IMR-90 (cell line): Measurements from ENCODE around the gene NT5C3B. TPM values are rescaled to one million over a fixed set of nuclear protein-coding genes. Genes with fewer than 3 reads are reported as not detected.

Experiments used
- ATAC-seq: fragments of 200-7000 bp; cut with Tn5 transposase; 2 replicates; pipeline ENCODE4 v1.9.1; 2020; ENCODE audit warnings: low read depth, mild to moderate bottlenecking, moderate library complexity
- BruUV-seq: library from RNA; stranded (reverse); fragments of 400-500 nt; replicated peaks from 2 replicates; lab custom pipeline; 2021; lab: Mats Ljungman, UMichigan
- CTCF ChIA-PET: fragments of 300-600 bp; formaldehyde crosslinking; extraction: SDS; loops from one replicate; lab custom pipeline; 2021; ENCODE audit warnings: antibody characterized with exemption; lab: Yijun Ruan, JAX
- POLR2A ChIA-PET: fragments of 300-600 bp; sonication (Branson Sonifier 250); formaldehyde crosslinking; loops from one replicate; lab custom pipeline; 2022; ENCODE audit warnings: antibody characterized with exemption; ENCODE audit not compliant: unreplicated experiment; lab: Charles Lee
- DNase-seq: peaks from one replicate; pipeline ENCODE4 v3.0.0; 2013
- H2AFZ ChIP-seq: replicated peaks from 2 replicates; pipeline ENCODE3; 2013; ENCODE audit warnings: low read length, mild to moderate bottlenecking; ENCODE audit not compliant: poor library complexity
- H2AK5ac ChIP-seq: 2 replicates; pipeline ENCODE4 v1.6.1; 2013; ENCODE audit warnings: low read depth, low read length, inconsistent platforms
- H2AK9ac ChIP-seq: replicated peaks from 2 replicates; pipeline ENCODE3; 2013; ENCODE audit warnings: mild to moderate bottlenecking, low read depth, low read length, moderate library complexity; ENCODE audit not compliant: poor library complexity
- H2BK120ac ChIP-seq: 2 replicates; pipeline ENCODE4 v1.6.1; 2013; ENCODE audit warnings: low read depth, low read length, inconsistent platforms
- H2BK15ac ChIP-seq: 3 replicates; pipeline ENCODE4 v1.6.1; 2013; ENCODE audit warnings: low read depth, low read length, inconsistent platforms
- H2BK20ac ChIP-seq: 2 replicates; pipeline ENCODE4 v1.6.1; 2013; ENCODE audit warnings: low read depth, mild to moderate bottlenecking, inconsistent platforms, low read length, moderate library complexity
- H2BK5ac ChIP-seq: 2 replicates; pipeline ENCODE4 v1.6.1; 2013; ENCODE audit warnings: mild to moderate bottlenecking, low read depth, low read length, inconsistent platforms; ENCODE audit not compliant: poor library complexity, severe bottlenecking
- H3K14ac ChIP-seq: replicated peaks from 2 replicates; pipeline ENCODE4 v1.6.1; 2013; ENCODE audit warnings: low read depth, low read length, inconsistent platforms
- H3K18ac ChIP-seq: 2 replicates; pipeline ENCODE4 v1.6.1; 2013; ENCODE audit warnings: low read depth, low read length, control low read depth
- H3K23ac ChIP-seq: 2 replicates; pipeline ENCODE4 v1.6.1; 2013; ENCODE audit warnings: low read depth, low read length, inconsistent platforms
- H3K27ac ChIP-seq: 2 replicates; pipeline ENCODE4 v1.5.1; 2013; ENCODE audit warnings: mild to moderate bottlenecking, control low read depth, low read length; ENCODE audit not compliant: insufficient read depth
- H3K27me3 ChIP-seq: 2 replicates; pipeline ENCODE4 v1.6.1; 2013; ENCODE audit warnings: low read length; ENCODE audit not compliant: control insufficient read depth, insufficient read depth
- H3K36me3 ChIP-seq: 2 replicates; pipeline ENCODE4 v1.6.1; 2013; ENCODE audit warnings: low read length, mixed read lengths; ENCODE audit not compliant: control insufficient read depth, insufficient read depth
- H3K4ac ChIP-seq: 2 replicates; pipeline ENCODE4 v1.6.1; 2013; ENCODE audit warnings: low read depth, low read length, inconsistent platforms
- H3K4me1 ChIP-seq: 2 replicates; pipeline ENCODE4 v1.6.1; 2013; ENCODE audit warnings: low read length, mixed read lengths; ENCODE audit not compliant: control insufficient read depth, insufficient read depth
- H3K4me2 ChIP-seq: 2 replicates; pipeline ENCODE4 v1.6.1; 2013; ENCODE audit warnings: low read depth, mild to moderate bottlenecking, control low read depth, low read length, moderate library complexity
- H3K4me3 ChIP-seq: 2 replicates; pipeline ENCODE4 v1.5.1; 2013; ENCODE audit warnings: low read depth, mild to moderate bottlenecking, control low read depth, low read length, moderate library complexity; ENCODE audit not compliant: insufficient read depth
- H3K56ac ChIP-seq: 2 replicates; pipeline ENCODE4 v1.6.1; 2013; ENCODE audit warnings: low read length, inconsistent platforms; ENCODE audit not compliant: insufficient read depth; ENCODE audit errors: extremely low read depth
- H3K79me1 ChIP-seq, 2 experiments: 2 replicates each; pipeline ENCODE4 v1.6.1; 2013; ENCODE audit warnings: low read length in 2 of 2, inconsistent platforms in 1 of 2, low read depth in 1 of 2
- H3K9ac ChIP-seq: 2 replicates; pipeline ENCODE4 v1.6.1; 2013; ENCODE audit warnings: low read depth, low read length, control low read depth
- H3K9me1 ChIP-seq: 2 replicates; pipeline ENCODE4 v1.6.1; 2013; ENCODE audit warnings: low read length, inconsistent platforms; ENCODE audit not compliant: insufficient read depth
- H3K9me3 ChIP-seq: 2 replicates; pipeline ENCODE4 v1.6.1; 2013; ENCODE audit warnings: low read length; ENCODE audit not compliant: control insufficient read depth, insufficient read depth
- H4K20me1 ChIP-seq: 2 replicates; pipeline ENCODE4 v1.6.1; 2013; ENCODE audit warnings: low read length, inconsistent platforms; ENCODE audit not compliant: insufficient read depth
- H4K5ac ChIP-seq: 2 replicates; pipeline ENCODE4 v1.6.1; 2013; ENCODE audit warnings: mild to moderate bottlenecking, low read depth, low read length, control low read depth
- H4K8ac ChIP-seq, 2 experiments: 2 replicates each; pipeline ENCODE4 v1.6.1; 2013; ENCODE audit warnings: low read depth in 2 of 2, low read length in 2 of 2, control low read depth in 1 of 2, inconsistent platforms in 1 of 2
- H4K91ac ChIP-seq: 2 replicates; pipeline ENCODE4 v1.6.1; 2013; ENCODE audit warnings: low read depth, low read length, inconsistent platforms; ENCODE audit not compliant: insufficient read depth
- BHLHE40 ChIP-seq: fragments of 150-350 bp; IDR thresholded peaks from 2 replicates; pipeline ENCODE4 v1.6.1; 2016; ENCODE audit warnings: mild to moderate bottlenecking, low read depth, low read length
- CEBPB ChIP-seq: IDR thresholded peaks from 2 replicates; pipeline ENCODE4 v1.6.1; 2012; ENCODE audit warnings: low read depth, low read length, improper control_type of control experiment
- MAFK ChIP-seq: IDR thresholded peaks from 2 replicates; pipeline ENCODE4 v1.6.1; 2012; ENCODE audit warnings: low read depth, low read length, improper control_type of control experiment
- MAZ ChIP-seq: IDR thresholded peaks from 2 replicates; pipeline ENCODE4 v1.6.1; 2012; ENCODE audit warnings: low read depth, mild to moderate bottlenecking, low read length, improper control_type of control experiment, moderate library complexity, borderline replicate concordance
- POLR2A ChIP-seq: IDR thresholded peaks from 2 replicates; pipeline ENCODE4 v1.6.1; 2012; ENCODE audit warnings: mild to moderate bottlenecking, low read depth, low read length
- WGBS, 2 experiments: methylation state at CpG; one replicate each; pipeline versions ENCODE4 v1.1.5 to v1.1.7; 2013; ENCODE audit warnings: missing lambda C conversion rate in 2 of 2; ENCODE audit not compliant: insufficient read length in 1 of 2; ENCODE audit errors: extremely low coverage in 2 of 2; 5-methylcytosine and 5-hydroxymethylcytosine counted together
- dilution Hi-C: fragments of 300-500 bp; cut with HindIII; formaldehyde crosslinking; loops from one replicate; pipeline ENCODE4 v1.14.3; 2018; ENCODE audit warnings: low sequenced_read_pairs; ENCODE audit not compliant: unreplicated experiment
- in situ Hi-C: fragments of 300-500 bp; cut with MboI; formaldehyde crosslinking; loops from 3 replicates; pipeline ENCODE4 v1.14.3; 2019; ENCODE audit warnings: low sequenced_read_pairs, inconsistent platforms, mixed read lengths
- intact Hi-C: fragments of 100-400 bp; cut with micrococcal nuclease; formaldehyde crosslinking; loops from 2 replicates; pipeline ENCODE4 v1.10.0; 2022
- polyA plus RNA-seq, 3 experiments: library from polyadenylated mRNA; depleted of rRNA; stranded (reverse); fragments of >200 nt; gene quantifications; 2 replicates each; pipeline ENCODE4 v1.2.3, GENCODE V29; 2012; ENCODE audit warnings: low replicate concordance in 1 of 3
- total RNA-seq: library from RNA; depleted of rRNA; stranded (reverse); fragments of >200 nt; gene quantifications from 2 replicates; pipeline ENCODE4 v1.2.3, GENCODE V29; 2012

Gene NT5C3B
- total and polyA plus RNA-seq, 2 of the 4 experiments (the other 2 are of a cell fraction), result 59.9 to 92.7 TPM

- TF ChIP-seq POLR2A (peak; percentile 79), BHLHE40 (no peak)
Measured at GRCh38 chr17:41864836-41865595, 29.0 kb upstream of the NT5C3B start, which contains the start of gene KLHL11 (continued).

DNA sequence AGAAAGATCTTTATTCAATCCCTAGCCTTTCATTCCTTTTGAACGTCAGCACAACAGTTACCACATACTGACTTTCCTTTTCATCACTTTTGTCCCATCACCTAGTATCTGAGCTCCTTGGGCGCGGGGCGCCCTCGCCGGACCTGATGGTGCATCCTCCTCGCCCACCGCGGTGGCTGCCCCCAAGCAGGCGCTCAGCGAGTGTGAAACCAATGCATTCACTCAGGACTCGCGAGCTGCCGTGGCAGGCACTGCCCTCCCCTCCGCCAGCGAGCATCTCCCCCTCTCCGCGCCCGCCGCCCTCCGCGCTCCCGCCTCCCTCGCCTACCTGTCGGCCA lies 28.4 kb upstream of the NT5C3B start:
- peak overlapping the region; percentile 90 for H2AK9ac ChIP-seq
- peak overlapping the region; percentile 75 for H3K9ac ChIP-seq
- 0 out of 2 replicates have a peak overlapping the region, but pooled peaks have one; percentile 46 for H3K56ac ChIP-seq
- ChIA-PET POLR2A (no interaction called here), CTCF (interaction anchor here (1.9 kb wide), 1 partner anchor 15 kb away, joined by 6 read pairs; no protein-coding TSS in a partner anchor)
- no peak overlapping the region for H2AK5ac ChIP-seq
- dilution Hi-C loops (no loop called here), intact Hi-C loops (loop anchor here (2.0 kb wide), 1 partner anchor 52 kb away; the partner anchor contains the start of gene FKBP10), in situ Hi-C loops (no loop called here)
- H2BK15ac ChIP-seq, result no peak overlapping the region
- peak overlapping the region; percentile 90 for H3K14ac ChIP-seq
- peak overlapping the region; percentile 100 for H3K4me2 ChIP-seq
- no TSS peak for BruUV-seq
- H4K8ac ChIP-seq, result peak overlapping the region; percentile 46 to 61; a peak in 2 of 4 replicates
- peaks cover 13% of the 10 kb centered on the region for H3K36me3 ChIP-seq
- H4K5ac ChIP-seq, result no peak overlapping the region
- ATAC-seq (peak; percentile 34; the same call in 1 of the 2 replicates), DNase-seq (no peak)
- H3K4me3 ChIP-seq, result peak overlapping the region; percentile 83
- H3K9me3 ChIP-seq, result no peaks in the 10 kb centered on the region
- H3K4me1 ChIP-seq, result peaks cover 11% of the 10 kb centered on the region
- H3K4ac ChIP-seq, result peak overlapping the region; percentile 75
- H2AFZ ChIP-seq, result peak overlapping the region; percentile 90
- peaks cover 7% of the 10 kb centered on the region; the same call in 1 of the 2 replicates for H3K9me1 ChIP-seq
- H3K23ac ChIP-seq, result peak overlapping the region; percentile 50
- peak overlapping the region; percentile 52 for H2BK5ac ChIP-seq
- H3K27ac ChIP-seq, result peak overlapping the region; percentile 62
- peaks cover 24 to 50% of the 10 kb centered on the region in 2 experiments for H3K79me1 ChIP-seq
- H4K91ac ChIP-seq, result peak overlapping the region; percentile 55
- no peak overlapping the region for H2BK20ac ChIP-seq
- H3K27me3 ChIP-seq, result no peaks in the 10 kb centered on the region
- WGBS, 2 experiments, result 1% methylated on average over 18 of the region's 25 CpGs; no CpG with 5 or more reads in 1 of the 2 experiments
- peaks cover 45% of the 10 kb centered on the region for H4K20me1 ChIP-seq
- H2BK120ac ChIP-seq, result no peak overlapping the region
- TF ChIP-seq MAFK, result no peak
- TF ChIP-seq MAZ, result peak; percentile 53; the same call in 1 of the 2 replicates
- 0 out of 2 replicates have a peak, but pooled peaks have one; percentile 14 for TF ChIP-seq CEBPB
- no peak overlapping the region for H3K18ac ChIP-seq
